Nephron progenitor cell (in vitro differentiated cells): ENCODE results near the gene PDZD2.
"Not testable (repeated sequence)": the region's sequence is repeated elsewhere in the genome, so short reads cannot be mapped to it uniquely, and the experiment has no call there.

Experiments
- DNase-seq: peaks from one replicate; pipeline ENCODE4 v3.0.0; 2021
- H3K27ac Mint-ChIP-seq: 2 replicates; pipeline ENCODE4 v1.8.0; 2021; ENCODE audit warnings: mild to moderate bottlenecking, moderate library complexity, mixed read lengths
- H3K27me3 Mint-ChIP-seq: 2 replicates; pipeline ENCODE4 v1.8.0; 2021; ENCODE audit warnings: mild to moderate bottlenecking, low read depth, mixed read lengths; ENCODE audit not compliant: poor library complexity
- H3K36me3 Mint-ChIP-seq: 2 replicates; pipeline ENCODE4 v1.8.0; 2021; ENCODE audit warnings: low read depth, mixed read lengths
- H3K4me1 Mint-ChIP-seq: 2 replicates; pipeline ENCODE4 v1.8.0; 2021; ENCODE audit warnings: mixed read lengths
- H3K4me3 Mint-ChIP-seq: 2 replicates; pipeline ENCODE4 v1.8.0; 2021; ENCODE audit warnings: mild to moderate bottlenecking, moderate library complexity, mixed read lengths
- H3K9me3 Mint-ChIP-seq: 2 replicates; pipeline ENCODE4 v1.8.0; 2021; ENCODE audit warnings: mild to moderate bottlenecking, moderate library complexity, mixed read lengths
- CTCF ChIP-seq: fragments of 200-600 bp; sonication (generic); IDR thresholded peaks from 2 replicates; pipeline ENCODE4 v1.5.0; 2021; ENCODE audit warnings: antibody characterized with exemption

The PDZD2 gene

GRCh38 chr5:31720004-31720403 is 81.1 kb downstream of the PDZD2 start:
- Mint-ChIP-seq H3K9me3 (no peaks in the 10 kb centered on the region), H3K36me3 (no peaks in the 10 kb centered on the region), H3K27ac (no peak overlapping the region), H3K4me1 (peaks cover 48% of the 10 kb centered on the region), H3K27me3 (no peaks in the 10 kb centered on the region), H3K4me3 (no peak overlapping the region)
- no peak for DNase-seq
- no peak for TF ChIP-seq CTCF

- H3K4me1 Mint-ChIP-seq = peaks cover 40% of the 10 kb centered on the region
- no peak overlapping the region for H3K4me3 Mint-ChIP-seq
- no peaks in the 10 kb centered on the region for H3K9me3 Mint-ChIP-seq
- H3K27ac Mint-ChIP-seq = peak overlapping the region; percentile 1
- no peak for DNase-seq
- peaks cover 4% of the 10 kb centered on the region for H3K27me3 Mint-ChIP-seq
- no peaks in the 10 kb centered on the region for H3K36me3 Mint-ChIP-seq
- no peak for TF ChIP-seq CTCF
Observed at GRCh38 chr5:31720811-31721345, 81.9 kb downstream of the PDZD2 start.

GRCh38 chr5:31722111-31722510 is 83.2 kb downstream of the PDZD2 start:
- peaks cover 29% of the 10 kb centered on the region for H3K4me1 Mint-ChIP-seq
- no peaks in the 10 kb centered on the region for H3K36me3 Mint-ChIP-seq
- peaks cover 5% of the 10 kb centered on the region for H3K27me3 Mint-ChIP-seq
- DNase-seq = no peak
- TF ChIP-seq CTCF = no peak
- no peaks in the 10 kb centered on the region for H3K9me3 Mint-ChIP-seq
- peak overlapping the region; percentile 43 for H3K27ac Mint-ChIP-seq
- no peak overlapping the region for H3K4me3 Mint-ChIP-seq

GRCh38 chr5:31725996-31726395 is 87.1 kb downstream of the PDZD2 start:
- TF ChIP-seq CTCF = no peak
- H3K27ac Mint-ChIP-seq = no peak overlapping the region
- H3K4me1 Mint-ChIP-seq = peaks cover 22% of the 10 kb centered on the region
- H3K36me3 Mint-ChIP-seq = no peaks in the 10 kb centered on the region
- DNase-seq = no peak
- no peak overlapping the region for H3K4me3 Mint-ChIP-seq
- H3K9me3 Mint-ChIP-seq = no peaks in the 10 kb centered on the region
- peaks cover 5% of the 10 kb centered on the region for H3K27me3 Mint-ChIP-seq

- H3K9me3 Mint-ChIP-seq = no peaks in the 10 kb centered on the region
- TF ChIP-seq CTCF = no peak
- H3K27me3 Mint-ChIP-seq = peaks cover 5% of the 10 kb centered on the region
- H3K36me3 Mint-ChIP-seq = no peaks in the 10 kb centered on the region
- DNase-seq = no peak
- H3K4me3 Mint-ChIP-seq = no peak overlapping the region
- peaks cover 27% of the 10 kb centered on the region for H3K4me1 Mint-ChIP-seq
- H3K27ac Mint-ChIP-seq = no peak overlapping the region
Observed at GRCh38 chr5:31726952-31727351, 88.0 kb downstream of the PDZD2 start.

GRCh38 chr5:31728039-31728438 is 89.1 kb downstream of the PDZD2 start:
- H3K4me3 Mint-ChIP-seq = no peak overlapping the region
- no peaks in the 10 kb centered on the region for H3K9me3 Mint-ChIP-seq
- H3K4me1 Mint-ChIP-seq = peaks cover 27% of the 10 kb centered on the region
- no peak for TF ChIP-seq CTCF
- peaks cover 7% of the 10 kb centered on the region for H3K27me3 Mint-ChIP-seq
- no peak overlapping the region for H3K27ac Mint-ChIP-seq
- H3K36me3 Mint-ChIP-seq = no peaks in the 10 kb centered on the region
- no peak for DNase-seq

GRCh38 chr5:31728806-31729205 is 89.9 kb downstream of the PDZD2 start:
- H3K27me3 Mint-ChIP-seq = peaks cover 11% of the 10 kb centered on the region
- H3K36me3 Mint-ChIP-seq, H3K27ac Mint-ChIP-seq, DNase-seq, H3K4me3 Mint-ChIP-seq, H3K9me3 Mint-ChIP-seq: not testable (repeated sequence)
- H3K4me1 Mint-ChIP-seq = peaks cover 35% of the 10 kb centered on the region
